Measurements from ENCODE around the gene SLC46A3.
"Not testable (repeated sequence)": the region's sequence is repeated elsewhere in the genome, so short reads cannot be mapped to it uniquely, and the experiment has no call there.

The SLC46A3 gene, protein sequence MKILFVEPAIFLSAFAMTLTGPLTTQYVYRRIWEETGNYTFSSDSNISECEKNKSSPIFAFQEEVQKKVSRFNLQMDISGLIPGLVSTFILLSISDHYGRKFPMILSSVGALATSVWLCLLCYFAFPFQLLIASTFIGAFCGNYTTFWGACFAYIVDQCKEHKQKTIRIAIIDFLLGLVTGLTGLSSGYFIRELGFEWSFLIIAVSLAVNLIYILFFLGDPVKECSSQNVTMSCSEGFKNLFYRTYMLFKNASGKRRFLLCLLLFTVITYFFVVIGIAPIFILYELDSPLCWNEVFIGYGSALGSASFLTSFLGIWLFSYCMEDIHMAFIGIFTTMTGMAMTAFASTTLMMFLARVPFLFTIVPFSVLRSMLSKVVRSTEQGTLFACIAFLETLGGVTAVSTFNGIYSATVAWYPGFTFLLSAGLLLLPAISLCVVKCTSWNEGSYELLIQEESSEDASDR

DNA sequence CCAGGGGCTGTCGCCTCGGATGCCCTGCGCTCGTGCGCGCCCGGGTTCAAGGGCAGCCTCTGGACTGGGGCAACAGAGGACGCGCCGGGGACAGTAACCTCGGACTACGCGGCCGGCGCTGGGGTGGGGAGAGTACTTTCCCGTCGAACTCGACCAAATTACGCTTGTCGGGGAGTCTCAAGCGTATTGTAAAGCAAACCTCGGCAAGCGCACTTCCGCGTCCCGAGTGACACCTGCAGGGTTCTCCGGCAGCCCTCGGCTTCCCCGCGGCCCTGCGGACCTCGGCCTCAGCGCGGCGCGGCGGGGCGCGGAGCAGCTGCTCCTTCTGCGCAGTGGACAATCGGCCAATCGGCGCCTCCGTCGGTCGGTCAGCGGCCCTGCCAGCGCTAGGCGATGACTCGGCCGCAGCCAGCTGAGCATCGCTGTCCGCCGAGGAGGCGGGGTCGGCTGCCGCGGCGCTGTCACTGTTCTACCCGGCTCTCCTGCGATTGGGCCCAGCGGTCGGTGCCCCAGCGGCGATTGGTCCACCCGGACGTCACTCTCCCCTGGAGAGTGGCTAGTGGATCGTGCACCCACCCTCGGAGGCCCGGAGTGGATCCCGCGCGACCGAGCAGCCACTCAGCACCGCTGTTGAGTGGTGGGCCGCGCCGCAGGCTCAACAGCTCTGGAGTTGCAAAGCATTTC lies at the start of gene SLC46A3:
TSS of gene SLC46A3 (minus strand) at position 428 of the 684 bp plus-strand sequence. CDS start 972 bp downstream, outside the sequence.
- DNase-seq (ENCODE audit: low spot score), result peak; percentile 95

DNA sequence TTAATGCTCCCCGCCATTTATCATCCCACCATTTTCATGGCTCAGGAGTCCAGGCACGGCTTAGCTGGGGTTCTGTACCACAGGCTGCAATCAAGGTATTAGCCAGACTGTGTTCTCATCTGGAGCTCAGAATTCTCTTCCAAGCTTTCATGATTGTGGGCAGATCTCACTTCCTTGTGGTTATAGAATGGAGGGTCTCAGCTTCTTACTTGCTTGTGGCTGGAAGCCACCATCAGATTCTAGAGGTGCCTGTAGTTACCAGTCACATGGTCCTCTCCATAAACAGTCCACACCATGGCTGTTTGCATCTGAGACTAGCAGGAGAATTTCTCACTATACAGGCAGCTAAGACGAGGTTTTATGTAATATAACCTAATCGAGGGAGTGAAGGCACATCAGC lies 45.1 kb upstream of the SLC46A3 start:
- DNase-seq (ENCODE audit: low spot score), result no peak

DNA sequence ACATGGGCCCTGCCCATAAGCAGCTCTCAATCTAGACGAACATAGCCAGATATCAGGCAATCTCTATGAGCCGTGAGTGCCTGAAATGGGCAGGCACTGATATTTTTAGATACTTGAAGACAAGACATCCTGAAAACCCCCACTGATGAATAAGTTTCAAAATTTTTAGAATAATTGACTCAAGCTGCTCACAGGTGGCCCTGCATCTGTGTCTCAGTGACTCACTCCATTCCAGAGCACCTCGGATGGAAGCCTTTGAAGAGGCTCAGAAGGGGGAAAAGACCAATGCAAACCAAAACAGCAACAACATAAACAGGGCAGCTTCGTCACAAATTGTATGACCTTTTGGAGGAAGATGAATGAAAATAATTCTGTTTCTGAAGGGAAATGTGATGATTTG lies 42.8 kb upstream of the SLC46A3 start:
- no peak for DNase-seq (ENCODE audit: low spot score)

DNA sequence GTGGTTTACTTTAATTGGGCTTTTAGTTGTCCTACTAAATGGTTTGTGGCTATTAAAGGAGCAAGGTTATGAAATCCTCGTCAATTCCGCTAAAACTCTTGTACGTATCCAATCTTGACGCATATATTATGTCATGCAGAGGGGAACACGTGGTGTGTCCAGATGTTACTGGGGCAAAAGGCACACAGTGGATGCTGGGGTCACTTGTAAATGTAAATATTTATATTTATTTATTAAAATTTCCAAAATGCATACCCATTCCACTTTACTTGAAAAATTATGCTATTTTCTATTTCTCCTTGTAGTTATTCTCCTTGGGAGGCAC lies 36.7 kb upstream of the SLC46A3 start:
- DNase-seq (ENCODE audit: low spot score), result no peak

DNA sequence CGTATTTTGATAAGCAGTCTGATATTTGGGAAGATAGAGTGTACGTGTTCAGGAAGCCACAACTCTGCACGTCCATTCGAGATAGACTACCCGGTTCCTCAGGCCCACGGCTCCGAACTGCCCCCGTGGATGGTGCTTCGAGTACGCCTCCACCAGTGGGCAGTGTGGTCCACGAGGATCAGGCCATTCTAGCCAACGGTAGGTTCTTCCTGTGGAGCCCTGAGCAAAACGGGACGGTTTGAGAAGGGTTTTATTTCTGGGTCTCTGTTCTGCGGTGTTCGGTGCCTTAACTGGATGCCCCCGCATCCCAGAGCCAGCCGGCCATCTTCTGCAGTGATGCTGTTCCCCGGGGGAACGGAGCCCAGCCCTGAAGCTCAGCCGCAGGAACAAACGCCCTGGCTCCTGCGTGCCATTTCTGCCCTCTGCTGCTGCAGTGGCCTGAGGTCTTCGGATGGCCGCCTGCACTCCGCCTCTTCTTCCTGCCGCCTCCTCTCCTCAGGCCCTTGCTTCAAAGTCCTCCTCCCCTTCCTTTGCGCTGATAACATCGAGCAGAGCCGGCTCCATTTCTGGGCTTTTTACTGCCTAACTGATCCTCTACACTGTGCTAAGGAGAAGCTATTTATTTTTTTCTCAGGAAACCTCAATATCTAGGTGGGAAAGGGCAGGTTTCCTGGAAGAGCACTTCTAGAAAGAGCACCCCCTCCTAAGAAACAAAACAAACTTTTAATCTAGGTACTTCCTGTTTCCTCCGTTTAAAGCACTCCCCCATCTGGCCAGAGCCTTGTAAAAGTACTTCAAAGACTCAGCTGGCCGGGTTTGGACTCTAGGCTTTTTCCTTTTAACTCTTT lies 36.2 kb upstream of the SLC46A3 start:
- DNase-seq (ENCODE audit: low spot score), result peak; percentile 53

DNA sequence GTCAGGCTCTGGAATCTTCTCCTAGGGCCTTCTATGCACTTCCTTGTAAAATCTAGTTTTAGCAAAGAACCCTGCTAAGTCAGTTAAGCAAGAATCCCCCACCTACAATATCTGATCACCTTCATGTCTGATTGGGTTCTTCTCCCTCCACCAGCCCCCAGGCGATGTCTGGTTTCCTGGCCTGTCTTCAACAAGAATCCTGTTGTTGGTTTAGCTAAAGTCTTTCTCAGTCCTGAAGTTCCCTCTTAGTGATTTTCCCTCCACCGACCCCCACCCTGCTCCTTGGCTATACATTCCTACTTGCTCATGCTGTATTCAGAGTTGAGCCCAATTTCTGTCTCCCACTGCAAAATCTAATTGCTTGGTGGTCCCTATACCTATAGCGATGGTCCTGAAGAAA lies 35.2 kb upstream of the SLC46A3 start:
- DNase-seq (ENCODE audit: low spot score), result no peak

DNA sequence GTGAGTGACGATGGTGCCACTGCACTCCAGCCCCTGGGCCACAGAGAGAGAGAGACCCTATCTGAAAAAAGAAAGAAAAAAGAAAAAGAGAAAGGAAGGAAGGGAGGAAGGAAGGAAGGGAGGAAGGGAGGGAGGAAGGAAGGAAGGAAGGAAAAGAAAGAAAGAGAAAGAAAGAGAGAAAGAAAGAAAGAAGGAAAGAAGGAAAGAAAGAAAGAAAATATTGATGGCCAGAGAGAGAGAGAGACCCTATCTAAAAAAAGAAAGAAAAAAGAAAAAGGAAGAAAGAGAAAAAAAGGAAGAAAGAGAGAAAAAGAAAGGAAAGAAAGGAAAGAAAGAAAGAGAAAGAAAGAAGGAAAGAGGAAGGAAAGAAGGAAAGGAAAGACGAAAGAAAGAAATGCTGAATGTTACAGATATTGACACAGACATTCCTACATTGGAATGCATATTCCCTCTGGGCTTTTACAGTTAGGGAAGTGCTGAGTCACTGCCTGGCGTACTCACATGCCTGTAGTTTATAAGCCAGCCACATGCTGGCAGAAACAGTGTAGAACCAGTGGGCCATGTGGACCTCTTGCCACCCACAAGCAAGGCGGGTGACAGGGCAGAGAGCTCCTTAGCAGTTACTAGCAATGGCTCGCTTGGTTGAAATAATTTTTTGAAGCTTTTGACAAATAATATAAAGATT lies 34.6 kb upstream of the SLC46A3 start:
- DNase-seq (ENCODE audit: low spot score), result no peak

DNA sequence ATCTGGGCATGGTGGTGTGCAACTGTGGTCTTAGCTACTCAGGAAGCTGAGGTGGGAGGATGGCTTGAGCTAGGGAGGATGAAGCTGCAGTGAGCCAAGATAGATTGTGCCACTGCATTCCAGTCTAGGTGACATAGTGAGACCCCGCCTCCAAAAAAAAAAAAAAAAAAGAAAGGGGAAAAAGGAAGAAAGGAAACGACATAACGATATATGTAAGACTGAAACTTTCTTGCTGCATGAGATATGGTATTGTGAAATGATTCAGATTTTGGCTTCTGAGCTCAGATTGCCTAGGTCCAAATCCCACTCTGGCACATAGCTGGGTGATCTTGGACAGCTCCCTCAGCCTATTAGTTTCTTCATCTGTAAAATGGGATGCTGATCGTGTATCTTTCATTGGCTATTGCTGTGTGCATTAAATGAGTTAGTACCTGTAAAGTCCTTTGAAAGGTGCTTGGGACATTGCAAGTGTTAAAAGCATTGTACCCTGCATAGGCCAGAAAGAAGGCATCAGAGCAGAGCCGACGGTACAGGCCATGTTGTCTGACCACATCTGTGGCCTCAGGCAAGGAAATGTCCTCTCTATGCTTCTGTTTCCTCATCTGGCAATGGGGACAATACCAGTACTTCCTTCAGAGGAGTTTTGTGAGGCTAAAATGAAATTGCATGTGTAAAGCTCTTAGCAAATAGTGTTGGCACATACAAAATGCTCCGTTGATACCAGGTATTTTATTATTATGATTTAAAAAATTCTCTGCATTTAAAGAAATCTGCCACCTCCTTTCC lies 32.6 kb upstream of the SLC46A3 start:
- DNase-seq (ENCODE audit: low spot score), result no peak

DNA sequence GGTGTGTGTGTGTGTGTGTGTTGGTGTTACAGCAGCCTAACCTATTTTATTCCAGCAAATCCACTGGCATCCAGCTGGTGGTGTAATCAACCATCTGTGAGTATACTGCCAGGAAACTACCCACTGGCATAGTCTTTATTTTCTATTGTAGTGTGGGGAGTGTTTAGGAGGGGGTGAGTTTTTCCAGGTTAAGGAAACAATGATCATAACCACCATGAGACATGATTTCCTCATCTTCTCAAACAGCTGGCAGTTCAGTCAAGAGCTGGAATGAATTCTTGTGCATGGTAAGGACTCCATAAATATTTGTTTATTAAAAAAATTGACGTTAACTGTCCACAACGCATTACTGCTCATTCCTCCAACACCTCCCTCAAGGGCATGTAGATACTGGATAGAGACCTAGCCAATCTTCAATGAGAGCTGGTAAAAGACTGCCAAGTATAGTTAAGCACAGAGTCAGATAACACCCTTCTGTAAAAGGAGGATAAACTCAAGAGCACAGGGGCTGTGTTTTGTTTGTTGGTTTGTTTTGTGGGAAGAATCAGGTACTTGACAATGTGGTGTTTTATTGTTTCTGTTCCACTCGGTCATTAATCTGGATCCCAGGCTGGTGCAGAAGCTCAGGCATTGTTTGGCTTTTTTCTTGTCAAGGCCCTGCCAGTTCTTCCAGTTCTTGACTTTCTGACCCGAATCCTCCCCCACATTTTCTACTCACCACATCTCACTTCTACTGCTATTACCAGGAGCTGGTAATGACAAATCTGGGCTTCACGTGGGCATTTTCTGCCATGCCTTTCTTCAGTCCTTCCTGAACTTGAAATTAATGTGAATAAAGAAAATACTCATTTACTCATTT lies 31.6 kb upstream of the SLC46A3 start:
- no peak for DNase-seq (ENCODE audit: low spot score)

DNA sequence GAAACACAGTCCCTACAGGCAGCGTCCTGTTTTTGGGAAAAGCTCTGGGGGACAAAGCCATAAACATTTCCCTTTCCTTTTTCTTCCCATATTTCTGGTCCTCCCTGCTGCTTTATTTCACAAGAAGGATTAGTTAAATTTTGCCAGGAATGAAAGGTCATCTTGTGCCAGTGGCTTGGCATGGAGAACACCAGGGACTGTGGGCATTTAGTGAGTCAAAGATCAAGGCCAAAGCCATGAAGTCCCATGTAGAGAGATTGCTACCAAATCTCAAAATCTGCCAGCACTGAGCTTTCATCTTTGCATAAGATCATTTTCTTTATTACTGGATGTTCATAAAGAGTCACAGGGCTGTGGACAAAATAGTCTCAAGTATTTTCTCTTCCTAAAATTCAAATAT lies 29.1 kb upstream of the SLC46A3 start:
- DNase-seq (ENCODE audit: low spot score), result no peak

DNA sequence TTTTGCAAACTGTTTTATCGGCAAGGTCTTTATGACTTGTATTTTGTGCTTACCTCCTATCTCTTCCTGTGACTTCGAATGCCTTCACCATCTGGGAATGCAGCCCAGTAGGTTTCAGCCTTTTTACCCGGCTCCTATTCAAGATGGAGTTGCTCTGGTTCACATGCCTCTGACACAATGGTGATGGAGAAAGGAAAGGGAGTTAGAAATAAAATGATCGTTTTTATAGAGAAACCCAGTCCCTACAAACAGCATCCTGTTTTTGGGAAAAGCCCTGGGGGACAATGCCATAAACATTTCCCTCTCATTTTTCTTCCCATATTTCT lies 27.5 kb upstream of the SLC46A3 start:
- no peak for DNase-seq (ENCODE audit: low spot score)

DNA sequence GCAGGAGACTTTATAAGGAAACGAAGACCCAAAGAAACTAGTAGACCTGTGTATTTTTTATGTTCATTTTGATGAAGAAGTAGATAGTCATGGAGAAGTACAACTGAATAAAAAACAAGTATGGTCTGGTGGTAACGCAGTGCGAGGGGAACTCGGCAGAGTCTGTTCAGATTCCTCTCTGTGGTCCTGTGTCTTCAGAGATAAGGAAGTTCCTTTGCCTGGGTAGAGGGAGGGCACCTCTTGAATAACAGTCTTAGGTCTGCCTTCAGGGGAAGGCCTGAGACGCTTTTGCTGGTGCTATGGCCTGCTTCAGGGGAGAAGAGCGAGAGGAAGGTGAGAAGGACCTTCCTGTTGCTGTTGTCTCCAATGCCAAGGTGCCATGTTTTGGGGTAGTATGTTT lies 25.9 kb upstream of the SLC46A3 start:
- DNase-seq (ENCODE audit: low spot score), result no peak

DNA sequence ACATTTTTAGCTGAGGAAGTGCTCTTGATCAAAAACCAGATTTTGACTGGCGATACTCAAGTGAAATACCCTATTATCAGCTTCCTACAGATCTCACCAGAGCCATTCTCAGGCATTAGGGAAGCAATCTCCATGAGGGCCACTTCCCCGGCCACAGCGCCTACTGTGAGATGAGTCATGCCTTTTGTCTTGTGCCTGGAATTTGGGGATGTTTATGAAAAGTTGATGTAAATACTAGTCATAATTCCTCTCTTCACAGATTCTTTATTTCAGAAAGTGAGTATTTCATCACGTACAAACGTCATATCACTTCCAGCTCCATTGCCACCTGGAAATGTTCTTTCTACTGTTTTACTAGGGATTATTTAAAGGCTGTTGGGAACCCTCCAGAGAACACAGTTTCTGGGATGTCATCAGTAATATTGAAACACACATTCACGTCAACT lies 25.3 kb upstream of the SLC46A3 start:
- no peak for DNase-seq (ENCODE audit: low spot score)

DNA sequence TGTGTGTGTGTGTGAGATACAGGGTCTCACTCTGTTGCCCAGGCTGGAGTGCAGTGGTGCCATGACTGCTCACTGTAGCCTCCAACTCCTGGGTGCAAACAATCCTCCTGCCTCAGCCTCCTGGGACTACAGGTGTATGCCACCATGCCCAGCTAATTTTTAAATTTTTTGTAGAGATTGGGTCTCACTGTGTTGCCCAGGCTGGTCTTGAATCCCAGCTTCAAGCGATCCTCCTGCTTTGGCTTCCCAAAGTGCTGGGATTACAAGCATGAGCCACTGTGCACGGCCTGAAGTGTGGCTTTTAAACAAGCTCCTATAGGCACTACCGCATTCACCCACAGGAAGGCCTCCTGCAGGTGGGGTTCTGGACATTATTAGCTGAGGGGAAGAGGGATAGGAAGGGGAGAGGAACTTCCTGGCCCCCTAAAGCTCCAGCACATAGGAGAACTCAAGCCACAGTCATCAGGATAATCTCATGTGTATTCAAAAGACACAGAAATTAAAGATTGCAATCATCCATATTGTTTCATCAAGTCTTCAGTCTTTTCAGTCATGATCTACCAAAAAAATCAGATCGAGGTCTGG lies 24.8 kb upstream of the SLC46A3 start:
- no peak for DNase-seq (ENCODE audit: low spot score)

DNA sequence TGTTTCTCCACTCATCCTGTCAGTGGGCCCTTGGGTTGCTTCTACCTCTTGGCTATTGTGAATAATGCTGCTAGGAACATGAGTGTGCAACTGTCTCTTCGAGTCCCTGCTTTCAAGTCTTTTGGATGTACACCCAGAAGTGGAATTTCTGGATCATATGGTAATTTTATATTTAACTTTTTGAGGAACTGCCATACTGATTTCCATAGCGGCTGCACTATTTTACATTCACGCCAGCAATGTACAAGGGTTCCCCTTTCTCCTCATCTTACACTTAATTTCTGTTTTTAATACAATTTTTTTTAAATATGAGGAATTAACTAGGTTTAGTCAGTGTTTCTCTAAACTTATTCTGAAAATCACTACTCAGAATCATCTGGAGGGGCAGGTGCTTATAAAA lies 24.2 kb upstream of the SLC46A3 start:
- DNase-seq (ENCODE audit: low spot score), result no peak

DNA sequence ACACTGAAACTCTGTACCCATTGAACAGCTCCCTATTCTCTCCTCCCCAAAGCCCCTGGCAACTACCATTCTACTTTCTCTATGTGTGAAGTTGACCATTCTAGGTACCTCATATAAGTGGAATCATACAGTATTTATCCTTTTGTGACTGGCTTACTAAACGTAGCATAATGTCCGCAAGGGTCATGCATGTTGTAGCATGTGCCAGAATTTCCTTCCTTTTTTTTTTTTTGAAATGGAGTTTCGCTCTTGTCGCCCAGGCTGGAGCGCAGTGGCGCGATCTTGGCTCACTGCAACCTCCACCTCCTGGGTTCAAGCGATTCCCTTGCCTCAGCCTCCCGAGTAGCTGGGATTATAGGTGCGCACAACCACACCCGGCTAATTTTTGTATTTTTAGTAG lies 23.7 kb upstream of the SLC46A3 start:
- DNase-seq (ENCODE audit: low spot score), result not testable (repeated sequence)

DNA sequence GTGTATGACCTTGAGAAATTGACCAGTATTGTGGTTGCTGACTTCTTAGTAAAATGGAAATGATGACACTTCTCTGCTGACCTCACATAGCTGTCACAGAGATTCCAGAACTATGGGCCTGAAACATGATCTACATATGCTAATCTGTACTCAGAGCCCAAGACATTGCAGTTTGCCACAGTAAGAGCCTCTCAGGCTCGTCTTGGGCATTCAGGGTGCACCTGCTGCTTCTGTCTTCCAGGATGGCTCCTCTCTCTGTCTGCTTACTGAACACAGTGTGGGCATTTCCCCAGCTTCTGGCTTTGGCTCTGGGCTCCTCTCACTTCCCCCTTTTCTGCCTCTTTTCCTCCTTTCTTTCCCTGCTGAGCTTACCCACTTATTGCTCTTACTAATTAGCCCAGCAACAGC lies 22.3 kb upstream of the SLC46A3 start:
- DNase-seq (ENCODE audit: low spot score), result no peak

DNA sequence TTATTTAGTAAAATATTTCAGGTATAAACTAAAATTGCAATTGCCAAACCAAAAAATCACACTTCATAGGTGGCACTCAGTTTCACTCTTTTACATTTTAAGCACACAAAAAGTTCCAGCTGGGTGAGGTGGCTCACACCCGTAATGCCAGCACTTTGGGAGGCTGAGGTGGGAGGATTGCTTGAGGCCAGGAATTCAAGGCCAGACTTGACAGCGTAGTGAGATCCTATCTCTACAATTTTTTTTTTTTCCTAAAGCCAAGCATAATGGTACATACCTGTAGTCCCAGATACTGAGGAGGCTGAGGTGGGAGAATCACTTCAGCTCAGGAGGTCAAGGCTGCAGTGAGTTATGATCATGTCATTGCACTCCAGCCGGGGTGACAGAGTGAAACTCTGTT lies 20.6 kb upstream of the SLC46A3 start:
- no peak for DNase-seq (ENCODE audit: low spot score)

DNA sequence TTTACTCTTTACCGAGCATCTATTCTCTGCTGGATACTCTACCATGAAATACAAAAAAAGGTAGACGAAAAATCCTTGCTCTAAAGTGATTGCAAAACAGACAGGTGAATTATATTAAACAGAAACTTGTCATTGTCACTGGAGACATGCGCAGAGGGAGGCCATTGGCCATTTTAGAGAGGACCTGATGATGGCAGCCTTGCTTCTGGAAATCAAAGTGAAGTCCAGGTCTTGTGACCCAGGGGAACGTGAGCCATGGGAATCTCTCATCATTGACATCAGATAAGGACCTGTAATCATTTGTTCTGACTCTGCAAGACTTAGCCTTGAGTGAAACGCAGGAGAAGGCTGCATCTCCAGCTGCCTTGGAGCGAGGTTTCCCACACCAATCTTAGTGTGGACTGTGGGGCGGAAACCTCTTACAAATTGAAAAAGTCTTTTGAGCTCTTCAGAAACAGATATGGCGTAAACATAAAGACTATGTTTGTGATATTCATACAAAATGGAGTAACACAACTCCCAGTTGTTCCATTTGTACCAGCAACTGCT lies 16.8 kb upstream of the SLC46A3 start:
- no peak for DNase-seq (ENCODE audit: low spot score)

DNA sequence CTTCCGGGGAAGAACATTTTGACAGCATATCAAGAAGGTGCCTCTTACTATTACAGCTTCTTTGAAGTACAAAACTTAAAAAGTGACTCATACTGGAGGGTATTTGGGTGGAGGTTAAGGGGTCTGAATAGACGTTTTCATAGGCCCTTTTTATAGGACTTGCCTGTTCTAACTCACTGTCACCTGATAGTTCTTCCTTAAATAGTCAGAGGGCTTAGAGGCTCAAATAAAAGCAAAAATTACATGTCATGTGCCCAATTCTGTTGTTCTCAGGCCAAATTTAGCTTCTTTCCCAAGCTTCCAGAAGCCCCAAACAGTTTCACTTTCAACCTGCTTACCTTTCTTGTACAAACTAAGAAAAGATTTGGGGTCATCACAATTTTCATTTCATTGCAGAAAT lies 16.1 kb upstream of the SLC46A3 start:
- DNase-seq (ENCODE audit: low spot score), result no peak
